GM12892 (cell line): Measurements from ENCODE around the gene KPNA3.

Source experiments
- POLR2AphosphoS5 ChIP-seq: IDR thresholded peaks from 2 replicates; pipeline ENCODE4 v1.6.1; 2011; ENCODE audit warnings: low read depth, low read length, control low read depth
- TAF1 ChIP-seq: IDR thresholded peaks from 2 replicates; pipeline ENCODE4 v1.6.1; 2011; ENCODE audit warnings: low read depth, mild to moderate bottlenecking, control low read depth, low read length, borderline replicate concordance

- TF ChIP-seq TAF1 (no peak), POLR2AphosphoS5 (no peak)
Observed at GRCh38 chr13:49807681-49808080, 15.2 kb upstream of the KPNA3 start.
